HepG2 (cell line): ENCODE data around the gene PDE3B. TPM values are rescaled to one million over a fixed set of nuclear protein-coding genes. Genes with fewer than 3 reads are reported as not detected.

Source experiments
- ATAC-seq: fragments of 200-7000 bp; cut with Tn5 transposase; 3 replicates; pipeline ENCODE4 v1.9.1; 2020; ENCODE audit warnings: mild to moderate bottlenecking, moderate library complexity
- BruUV-seq: library from RNA; stranded (reverse); fragments of 400-500 nt; replicated peaks from 2 replicates; lab custom pipeline; 2021; lab: Mats Ljungman, UMichigan
- CTCF ChIA-PET: fragments of 300-600 bp; formaldehyde crosslinking; extraction: SDS; loops from one replicate; lab custom pipeline; 2021; ENCODE audit warnings: low total read pairs, inconsistent platforms, low intra/inter-chr PET ratio; lab: Yijun Ruan, JAX
- POLR2A ChIA-PET: fragments of 350-600 bp; sonication (Branson Sonifier 250); formaldehyde crosslinking; loops from one replicate; lab custom pipeline; 2020; ENCODE audit warnings: antibody characterized with exemption, inconsistent platforms; lab: Yijun Ruan, JAX
- DNase-seq: peaks from one replicate; pipeline ENCODE4 v3.0.0-alpha.2; 2015; ENCODE audit warnings: low spot score
- FAIRE-seq: peaks from 3 replicates; lab custom pipeline; 2011; peaks lifted over from hg19 to GRCh38; lab: Jason Lieb, UNC
- H2AFZ ChIP-seq: one replicate; pipeline ENCODE4 v1.6.1; 2011; ENCODE audit warnings: low read length, inconsistent platforms
- H3K27ac ChIP-seq: fragments of 300-600 bp; 3 replicates; pipeline ENCODE4 v1.8.0; 2011; ENCODE audit warnings: mixed run types, mild to moderate bottlenecking, mixed read lengths, low read length, inconsistent platforms; ENCODE audit not compliant: insufficient read depth; ENCODE audit errors: extremely low read length
- H3K27me3 ChIP-seq, 2 experiments: fragments of 200-600 bp in 1 of 2; 2 replicates in 1 of 2; 3 replicates in 1 of 2; pipeline versions ENCODE4 v1.6.0 to v1.8.0; 2011; ENCODE audit warnings: low read length in 2 of 2, mild to moderate bottlenecking in 2 of 2, moderate library complexity in 2 of 2, inconsistent platforms in 1 of 2; ENCODE audit not compliant: insufficient read depth in 2 of 2, control insufficient read depth in 1 of 2
- H3K36me3 ChIP-seq, 2 experiments: fragments of 200-600 bp in 1 of 2; replicated peaks in 1 of 2; 2 replicates in 1 of 2; 3 replicates in 1 of 2; pipeline versions ENCODE4 v1.5.1 to v1.8.0; 2011; ENCODE audit warnings: low read length in 2 of 2, inconsistent platforms in 1 of 2; ENCODE audit not compliant: insufficient read depth in 2 of 2, control insufficient read depth in 1 of 2
- H3K4me1 ChIP-seq: 2 replicates; pipeline ENCODE4 v1.5.1; 2012; ENCODE audit warnings: low read length, inconsistent platforms; ENCODE audit not compliant: insufficient read depth
- H3K4me2 ChIP-seq: 2 replicates; pipeline ENCODE4 v1.6.0; 2011; ENCODE audit warnings: low read depth, low read length, inconsistent platforms
- H3K4me3 ChIP-seq, 3 experiments: fragments of 200-600 bp in 1 of 3; sonication (generic), shearing (Covaris generic) in 1 of 3; replicated peaks in 1 of 3; 2 replicates each; pipeline ENCODE4 v1.5.1; 2011 to 2016; ENCODE audit warnings: low read length in 3 of 3, inconsistent platforms in 2 of 3, low read depth in 2 of 3, mild to moderate bottlenecking in 2 of 3, control low read depth in 1 of 3, mixed read lengths in 1 of 3; ENCODE audit not compliant: insufficient read depth in 1 of 3
- H3K79me2 ChIP-seq: one replicate; pipeline ENCODE4 v1.6.1; 2011; ENCODE audit warnings: low read length, inconsistent platforms; ENCODE audit not compliant: insufficient read depth
- H3K9ac ChIP-seq: 2 replicates; pipeline ENCODE4 v1.6.0; 2011; ENCODE audit warnings: mild to moderate bottlenecking, low read depth, low read length, inconsistent platforms; ENCODE audit not compliant: insufficient read depth
- H3K9me3 ChIP-seq: 2 replicates; pipeline ENCODE4 v1.5.1; 2012; ENCODE audit warnings: mild to moderate bottlenecking, low read length
- H4K20me1 ChIP-seq: 2 replicates; pipeline ENCODE4 v1.6.0; 2011; ENCODE audit warnings: inconsistent platforms, mild to moderate bottlenecking, low read length, moderate library complexity; ENCODE audit not compliant: insufficient read depth
- ATM ChIP-seq: fragments of 450-650 bp; IDR thresholded peaks from 2 replicates; pipeline ENCODE4 v1.7.1; 2017; ENCODE audit warnings: mild to moderate bottlenecking, borderline replicate concordance
- CHD2 ChIP-seq: IDR thresholded peaks from 2 replicates; pipeline ENCODE4 v1.6.1; 2011; ENCODE audit warnings: low read depth, low read length, improper control_type of control experiment
- FOXK2 ChIP-seq: fragments of 450-650 bp; IDR thresholded peaks from 2 replicates; pipeline ENCODE4 v1.6.1; 2016
- GPN1 ChIP-seq: sonication (generic); formaldehyde crosslinking; IDR thresholded peaks from 2 replicates; pipeline ENCODE4 v1.5.1; 2020; ENCODE audit warnings: missing genetic modification reagents, borderline replicate concordance
- IRF2 ChIP-seq: IDR thresholded peaks from 2 replicates; pipeline ENCODE4 v1.6.1; 2018; ENCODE audit warnings: missing genetic modification reagents, missing compliant biosample characterization
- ISL2 ChIP-seq: sonication (generic); formaldehyde crosslinking; IDR thresholded peaks from 2 replicates; pipeline ENCODE4 v1.5.0; 2020; ENCODE audit warnings: missing genetic modification reagents
- NFE2L1 ChIP-seq: sonication (generic); formaldehyde crosslinking; IDR thresholded peaks from 2 replicates; pipeline ENCODE4 v1.4.0; 2020; ENCODE audit warnings: missing genetic modification reagents, mild to moderate bottlenecking, borderline replicate concordance
- NFKB2 ChIP-seq: sonication (generic); formaldehyde crosslinking; IDR thresholded peaks from 2 replicates; pipeline ENCODE4 v1.4.0; 2020; ENCODE audit warnings: missing genetic modification reagents, borderline replicate concordance
- PHB2 ChIP-seq: fragments of 450-650 bp; IDR thresholded peaks from 2 replicates; pipeline ENCODE4 v1.6.1; 2018; ENCODE audit not compliant: partially characterized antibody
- PRMT3 ChIP-seq: sonication (generic); formaldehyde crosslinking; IDR thresholded peaks from 2 replicates; pipeline ENCODE4 v1.8.1; 2022; ENCODE audit warnings: low read depth, mild to moderate bottlenecking, moderate library complexity, missing genetic modification reagents, borderline replicate concordance
- RBAK ChIP-seq: sonication (generic); formaldehyde crosslinking; IDR thresholded peaks from 2 replicates; pipeline ENCODE4 v1.5.1; 2020; ENCODE audit warnings: mild to moderate bottlenecking, missing genetic modification reagents
- SMYD3 ChIP-seq: sonication (generic); formaldehyde crosslinking; IDR thresholded peaks from 2 replicates; pipeline ENCODE4 v1.8.1; 2023; ENCODE audit warnings: mild to moderate bottlenecking, missing genetic modification reagents
- SRY ChIP-seq: sonication (generic); formaldehyde crosslinking; IDR thresholded peaks from 2 replicates; pipeline ENCODE4 v1.8.0; 2022; ENCODE audit warnings: mild to moderate bottlenecking, missing genetic modification reagents
- TEAD2 ChIP-seq: sonication (generic); formaldehyde crosslinking; IDR thresholded peaks from 2 replicates; pipeline ENCODE4 v1.9.0; 2021; ENCODE audit warnings: missing genetic modification reagents
- U2AF2 ChIP-seq: fragments of 200-400 bp; formaldehyde crosslinking; IDR thresholded peaks from 2 replicates; pipeline ENCODE4 v1.6.1; 2017; ENCODE audit warnings: low read depth, mild to moderate bottlenecking, low read length
- ZBTB2 ChIP-seq: sonication (generic); formaldehyde crosslinking; IDR thresholded peaks from 2 replicates; pipeline ENCODE4 v1.8.0; 2022; ENCODE audit warnings: low read depth, missing genetic modification reagents
- ZEB1 ChIP-seq: IDR thresholded peaks from 2 replicates; pipeline ENCODE4 v1.6.1; 2012; ENCODE audit warnings: mild to moderate bottlenecking, low read depth, inconsistent platforms; ENCODE audit not compliant: insufficient replicate concordance
- ZFP41 ChIP-seq: sonication (generic); formaldehyde crosslinking; IDR thresholded peaks from 2 replicates; pipeline ENCODE4 v1.4.0; 2020; ENCODE audit warnings: mild to moderate bottlenecking, missing genetic modification reagents, borderline replicate concordance
- ZNF773 ChIP-seq: sonication (generic); formaldehyde crosslinking; IDR thresholded peaks from 2 replicates; pipeline ENCODE4 v1.4.0; 2020; ENCODE audit warnings: missing genetic modification reagents, borderline replicate concordance
- ZNF777 ChIP-seq: sonication (generic); formaldehyde crosslinking; IDR thresholded peaks from 2 replicates; pipeline ENCODE4 v1.4.0; 2020; ENCODE audit warnings: missing genetic modification reagents
- in situ Hi-C: cut with HindIII; loops from 2 replicates; pipeline ENCODE4 v1.10.0; 2017; ENCODE audit warnings: low pct_unique_long_range_greater_than_20kb; ENCODE audit not compliant: extremely low pct_ligation_motif_present
- intact Hi-C: fragments of 100-400 bp; cut with micrococcal nuclease; formaldehyde crosslinking; loops from one replicate; pipeline ENCODE4 v1.10.0; 2022; ENCODE audit not compliant: unreplicated experiment
- polyA plus RNA-seq, 8 experiments: library from polyadenylated mRNA; depleted of rRNA in 3 of 8; stranded (reverse) in 7 of 8; unstranded in 1 of 8; fragments of >200 nt; fragmentation: Illumina TruSeq in 4 of 8; extraction: Trizol in 4 of 8; gene quantifications; 2 replicates each; pipeline versions ENCODE4 v1.2.1 to v1.2.3, GENCODE V29; 2011 to 2016; ENCODE audit warnings: low read depth in 4 of 8, missing spikeins in 1 of 8, mixed read lengths in 1 of 8; ENCODE audit not compliant: insufficient read depth in 1 of 8
- total RNA-seq, 5 experiments: library from RNA; depleted of rRNA; stranded (reverse); fragments of >200 nt; fragmentation: Illumina TruSeq; extraction: Trizol; gene quantifications; 2 replicates each; pipeline ENCODE4 v1.2.3, GENCODE V29; 2016; ENCODE audit warnings: low read depth in 1 of 5
- TF ChIP-seq, protein P1 (sequence below): sonication (generic); formaldehyde crosslinking; IDR thresholded peaks from 2 replicates; pipeline ENCODE4 v1.4.0; 2020; ENCODE audit warnings: missing genetic modification reagents
- TF ChIP-seq, protein P2 (sequence below): sonication (generic); formaldehyde crosslinking; IDR thresholded peaks from 2 replicates; pipeline ENCODE4 v1.4.0; 2020; ENCODE audit warnings: mild to moderate bottlenecking, missing genetic modification reagents

PDE3B gene
- total and polyA plus RNA-seq, 2 of the 13 experiments (the other 11 are each of a cell fraction or from before 2014, with no cell fraction given), result 14.1 to 26.5 TPM

GRCh38 chr11:14774721-14775120 is 131.1 kb downstream of the PDE3B start (continued):
- TF ChIP-seq, protein P1, sequence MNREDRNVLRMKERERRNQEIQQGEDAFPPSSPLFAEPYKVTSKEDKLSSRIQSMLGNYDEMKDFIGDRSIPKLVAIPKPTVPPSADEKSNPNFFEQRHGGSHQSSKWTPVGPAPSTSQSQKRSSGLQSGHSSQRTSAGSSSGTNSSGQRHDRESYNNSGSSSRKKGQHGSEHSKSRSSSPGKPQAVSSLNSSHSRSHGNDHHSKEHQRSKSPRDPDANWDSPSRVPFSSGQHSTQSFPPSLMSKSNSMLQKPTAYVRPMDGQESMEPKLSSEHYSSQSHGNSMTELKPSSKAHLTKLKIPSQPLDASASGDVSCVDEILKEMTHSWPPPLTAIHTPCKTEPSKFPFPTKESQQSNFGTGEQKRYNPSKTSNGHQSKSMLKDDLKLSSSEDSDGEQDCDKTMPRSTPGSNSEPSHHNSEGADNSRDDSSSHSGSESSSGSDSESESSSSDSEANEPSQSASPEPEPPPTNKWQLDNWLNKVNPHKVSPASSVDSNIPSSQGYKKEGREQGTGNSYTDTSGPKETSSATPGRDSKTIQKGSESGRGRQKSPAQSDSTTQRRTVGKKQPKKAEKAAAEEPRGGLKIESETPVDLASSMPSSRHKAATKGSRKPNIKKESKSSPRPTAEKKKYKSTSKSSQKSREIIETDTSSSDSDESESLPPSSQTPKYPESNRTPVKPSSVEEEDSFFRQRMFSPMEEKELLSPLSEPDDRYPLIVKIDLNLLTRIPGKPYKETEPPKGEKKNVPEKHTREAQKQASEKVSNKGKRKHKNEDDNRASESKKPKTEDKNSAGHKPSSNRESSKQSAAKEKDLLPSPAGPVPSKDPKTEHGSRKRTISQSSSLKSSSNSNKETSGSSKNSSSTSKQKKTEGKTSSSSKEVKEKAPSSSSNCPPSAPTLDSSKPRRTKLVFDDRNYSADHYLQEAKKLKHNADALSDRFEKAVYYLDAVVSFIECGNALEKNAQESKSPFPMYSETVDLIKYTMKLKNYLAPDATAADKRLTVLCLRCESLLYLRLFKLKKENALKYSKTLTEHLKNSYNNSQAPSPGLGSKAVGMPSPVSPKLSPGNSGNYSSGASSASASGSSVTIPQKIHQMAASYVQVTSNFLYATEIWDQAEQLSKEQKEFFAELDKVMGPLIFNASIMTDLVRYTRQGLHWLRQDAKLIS, result no peak
- no peak for TF ChIP-seq SRY
- TF ChIP-seq TEAD2, result no peak
- TF ChIP-seq IRF2 (CRISPR knock-in tag), result no peak
- TF ChIP-seq CHD2, result no peak
- no peak for TF ChIP-seq ZNF777 (CRISPR knock-in tag)
- no peak for TF ChIP-seq NFE2L1 (CRISPR knock-in tag)
- no peak for TF ChIP-seq PRMT3
- no peak for TF ChIP-seq ZEB1
- no peak for TF ChIP-seq ATM

- Histone ChIP-seq H3K27me3 (no peaks in the 10 kb centered on the region), H2AFZ (no peak overlapping the region), H3K4me2 (no peak overlapping the region)
- POLR2A ChIA-PET, result no interaction called here
- FAIRE-seq, result no peak
- CTCF ChIA-PET, result no interaction called here
- no peak for TF ChIP-seq U2AF2
- TF ChIP-seq ZFP41, result no peak
- TF ChIP-seq RBAK, result no peak
- no peak for TF ChIP-seq PHB2
- TF ChIP-seq ISL2 (CRISPR knock-in tag), result no peak
- no peak for TF ChIP-seq ZBTB2 (CRISPR knock-in tag)
- TF ChIP-seq FOXK2, result no peak
- TF ChIP-seq NFKB2 (CRISPR knock-in tag), result no peak
- TF ChIP-seq ZNF773 (CRISPR knock-in tag), result no peak
- TF ChIP-seq, protein P2, sequence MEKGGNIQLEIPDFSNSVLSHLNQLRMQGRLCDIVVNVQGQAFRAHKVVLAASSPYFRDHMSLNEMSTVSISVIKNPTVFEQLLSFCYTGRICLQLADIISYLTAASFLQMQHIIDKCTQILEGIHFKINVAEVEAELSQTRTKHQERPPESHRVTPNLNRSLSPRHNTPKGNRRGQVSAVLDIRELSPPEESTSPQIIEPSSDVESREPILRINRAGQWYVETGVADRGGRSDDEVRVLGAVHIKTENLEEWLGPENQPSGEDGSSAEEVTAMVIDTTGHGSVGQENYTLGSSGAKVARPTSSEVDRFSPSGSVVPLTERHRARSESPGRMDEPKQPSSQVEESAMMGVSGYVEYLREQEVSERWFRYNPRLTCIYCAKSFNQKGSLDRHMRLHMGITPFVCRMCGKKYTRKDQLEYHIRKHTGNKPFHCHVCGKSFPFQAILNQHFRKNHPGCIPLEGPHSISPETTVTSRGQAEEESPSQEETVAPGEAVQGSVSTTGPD, result no peak
- no peak for TF ChIP-seq SMYD3 (CRISPR knock-in tag)
- no peak for TF ChIP-seq GPN1
- TF ChIP-seq, all 625 proteins: peak for 0
- ATAC-seq (no peak), DNase-seq (no peak)
- Histone ChIP-seq H3K9me3 (no peaks in the 10 kb centered on the region), H3K9ac (no peak overlapping the region), H3K4me1 (no peaks in the 10 kb centered on the region), H3K27ac (no peak overlapping the region), H4K20me1 (no peaks in the 10 kb centered on the region), H3K36me3 (peaks cover 2 to 4% of the 10 kb centered on the region in 2 experiments; a peak in 2 of 5 replicates), H3K4me3 (no peak overlapping the region), H3K79me2 (peaks cover 3% of the 10 kb centered on the region)
- BruUV-seq, result no TSS peak
- intact Hi-C loops (no loop called here), in situ Hi-C loops (no loop called here)
Measured at GRCh38 chr11:14775897-14776296, 132.3 kb downstream of the PDE3B start.
